Eye (tissue), 1 donor: ENCODE data around the gene ORM2.

Source experiments
- DNase-seq: peaks from one replicate; pipeline ENCODE4 v3.0.0-alpha.2; 2015

ORM2 gene

DNA sequence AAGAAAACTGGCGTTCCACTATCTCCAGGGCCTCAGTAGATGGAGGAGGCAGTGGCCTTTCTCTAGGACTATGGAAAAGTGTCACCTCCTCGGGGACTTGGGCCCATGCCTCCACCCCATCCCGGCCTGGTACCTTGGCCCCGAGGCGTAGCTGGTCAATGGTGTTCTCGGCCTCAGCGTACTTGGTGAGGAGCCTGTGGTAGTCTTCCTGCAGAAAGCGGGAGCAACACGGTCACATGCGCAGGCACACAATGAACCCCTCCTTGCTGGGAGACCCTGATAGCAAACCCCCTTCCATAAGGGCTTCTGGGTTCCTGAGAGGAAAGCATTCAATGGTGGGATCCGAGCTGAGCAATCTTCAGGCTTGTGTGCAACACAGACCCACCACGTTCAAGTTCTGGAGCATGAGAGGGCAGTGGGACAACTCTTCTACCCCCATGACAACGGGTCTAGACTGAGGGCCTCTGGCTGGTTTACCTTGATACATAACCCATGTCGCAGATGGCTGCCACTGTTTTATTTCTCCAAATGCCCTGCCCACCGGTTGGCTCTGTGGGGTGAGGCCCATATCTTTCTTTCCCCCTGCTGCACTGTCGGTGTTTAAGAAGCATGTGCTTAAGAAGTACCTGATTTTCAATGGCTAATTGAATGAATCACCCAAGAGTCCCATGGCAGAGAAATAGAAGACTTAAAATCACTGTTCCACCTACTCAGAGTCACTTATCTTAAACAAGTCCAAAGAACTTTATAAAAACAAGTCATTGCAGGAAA lies 44.5 kb downstream of the ORM2 start:
- no peak for DNase-seq

DNA sequence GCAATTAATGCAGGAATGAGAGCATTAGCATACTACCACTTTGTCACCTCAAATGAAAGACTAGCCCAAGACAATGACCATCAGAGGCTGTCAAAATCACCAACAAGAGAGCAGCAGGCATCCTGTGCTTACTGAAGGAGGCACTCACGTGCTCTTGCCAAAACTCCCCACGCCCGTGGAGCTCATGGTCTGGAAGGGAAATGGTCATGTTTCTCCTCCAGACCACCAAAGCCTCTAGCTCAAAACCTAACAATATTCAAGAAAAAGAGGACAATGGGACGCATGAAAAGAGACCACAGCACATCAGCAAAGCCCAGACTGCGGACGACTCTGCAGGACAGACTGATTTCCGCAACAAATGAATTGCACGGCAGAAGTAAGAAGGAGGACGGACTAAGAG lies 45.3 kb downstream of the ORM2 start:
- DNase-seq = no peak

DNA sequence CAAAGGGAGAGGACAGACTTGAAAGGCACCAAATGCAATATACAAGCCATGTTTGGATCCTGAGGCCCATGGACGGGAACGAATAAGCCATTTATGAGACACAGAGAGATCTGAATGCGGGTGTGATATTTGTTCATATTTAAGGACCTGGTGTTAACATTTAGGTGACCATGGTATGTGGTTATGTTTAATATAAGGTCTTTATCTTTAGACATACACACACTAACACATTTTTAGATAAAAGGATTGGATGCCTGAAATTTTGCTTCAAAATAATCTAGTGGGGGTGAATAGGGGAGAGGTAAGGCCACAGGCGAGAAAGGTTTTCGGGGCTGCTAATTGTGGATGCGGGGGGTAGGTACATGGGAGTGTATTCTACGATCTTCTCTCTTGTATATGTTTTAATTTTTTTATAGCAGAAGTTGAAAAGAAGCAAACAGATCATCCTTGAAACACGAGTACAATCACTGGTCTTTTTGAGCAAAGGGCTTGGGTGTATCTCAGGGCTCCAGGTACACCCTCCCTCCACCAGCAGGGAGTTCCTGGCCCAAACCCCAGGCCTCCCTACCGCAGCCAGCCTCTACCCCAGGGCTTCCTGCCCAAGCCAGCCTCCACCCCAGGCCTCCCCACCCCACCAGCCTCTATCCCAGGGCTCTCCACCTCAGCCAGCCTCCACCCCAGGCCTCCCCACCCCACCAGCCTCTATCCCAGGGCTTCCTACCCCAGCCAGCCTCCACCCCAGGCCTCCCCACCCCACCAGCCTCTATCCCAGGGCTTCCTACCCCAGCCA lies 45.9 kb downstream of the ORM2 start:
- DNase-seq = no peak

DNA sequence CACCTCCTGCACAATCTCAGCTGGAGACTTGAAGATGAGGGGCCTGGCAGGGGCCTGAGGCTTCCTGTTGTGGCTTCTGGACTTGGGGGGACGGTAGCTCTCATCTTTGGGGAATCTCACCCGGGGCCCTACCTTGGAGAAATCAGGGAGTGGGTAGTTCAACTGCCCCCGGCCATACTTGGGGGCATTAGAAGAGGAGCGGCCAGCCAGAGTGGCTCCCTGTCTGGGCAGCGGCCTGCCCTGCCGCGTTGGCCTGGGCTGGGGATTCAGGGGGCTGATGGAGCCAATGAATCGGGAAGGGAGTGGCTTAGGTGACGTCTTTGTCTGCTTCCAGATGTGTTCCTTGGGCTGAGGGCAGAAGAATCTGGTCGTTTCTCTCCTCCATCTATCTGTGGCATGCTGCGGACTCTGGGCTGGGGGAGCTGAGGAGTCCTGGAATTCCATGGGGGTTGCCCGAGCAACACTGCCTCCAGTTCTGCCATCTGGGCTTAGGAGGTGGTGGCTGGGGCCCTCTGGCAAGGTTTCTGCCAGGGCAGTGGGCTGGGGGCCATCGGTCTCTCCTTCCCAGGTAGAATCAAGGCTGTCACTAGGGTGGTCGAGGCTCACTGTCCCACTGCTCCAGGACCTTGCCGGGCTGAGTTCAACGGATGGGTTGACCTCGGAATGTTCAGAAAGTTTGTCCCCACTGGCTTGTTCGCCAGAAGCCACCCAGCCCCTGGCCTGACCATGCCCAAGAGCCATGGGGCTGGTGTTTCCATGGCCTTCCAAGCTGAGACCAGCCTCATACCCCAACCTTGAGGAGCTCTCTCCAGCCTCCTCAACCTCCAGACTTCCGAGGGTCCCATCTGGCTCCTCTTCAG lies 47.1 kb downstream of the ORM2 start:
- DNase-seq = no peak

DNA sequence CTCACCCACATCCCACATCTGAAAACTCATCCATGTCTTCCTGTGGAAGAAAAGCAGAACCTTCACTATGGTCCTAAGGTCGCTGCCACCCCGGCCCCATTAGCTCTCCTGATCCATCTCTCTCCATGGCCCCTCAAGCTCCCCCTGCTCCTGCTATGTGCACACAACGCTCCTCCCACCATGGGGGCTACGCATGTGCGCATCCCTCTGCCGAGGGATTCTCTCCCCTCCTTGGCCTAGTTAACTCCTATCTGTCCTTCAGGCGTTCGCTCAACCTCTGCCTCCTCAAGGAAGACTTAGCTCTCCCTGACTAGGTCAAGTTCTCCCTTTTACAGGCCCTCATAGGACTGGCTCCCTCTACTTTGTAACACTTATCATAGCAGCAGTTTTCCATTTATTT lies 48.3 kb downstream of the ORM2 start:
- DNase-seq = no peak

DNA sequence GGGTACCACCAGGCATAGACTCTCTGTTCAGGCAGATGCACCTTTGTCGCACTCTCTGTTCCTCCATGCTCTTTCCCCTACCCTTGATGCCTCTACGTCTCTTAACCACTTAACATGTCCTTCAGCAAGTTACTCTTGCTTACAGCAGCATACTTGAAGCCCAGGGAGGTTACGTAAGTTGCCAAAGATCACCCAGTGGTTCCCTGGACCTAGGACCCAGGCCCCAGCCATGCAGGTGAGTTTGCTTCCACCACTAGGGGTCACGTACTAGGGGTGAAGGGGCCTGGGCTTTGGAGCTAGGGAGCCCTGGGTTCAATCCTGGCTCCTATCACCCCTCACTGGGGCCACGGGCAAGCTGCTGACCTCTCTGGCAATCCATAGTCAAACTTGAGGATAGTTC lies 49.2 kb downstream of the ORM2 start:
- DNase-seq = no peak
